BJ (cell line): Measurements from ENCODE around the gene CERS1. TPM values are rescaled to one million over a fixed set of nuclear protein-coding genes. Genes with fewer than 3 reads are reported as not detected.

Experiments
- CTCF ChIA-PET: fragments of 350-600 bp; formaldehyde crosslinking; extraction: SDS; loops from one replicate; lab custom pipeline; 2021; ENCODE audit warnings: antibody characterized with exemption, inconsistent platforms; lab: Yijun Ruan, JAX
- POLR2A ChIA-PET: fragments of 300-600 bp; sonication (Branson Sonifier 250); formaldehyde crosslinking; extraction: SDS; loops from one replicate; lab custom pipeline; 2021; ENCODE audit warnings: antibody characterized with exemption; lab: Charles Lee
- DNase-seq: peaks from one replicate; pipeline ENCODE4 v3.0.0-alpha.2; 2011; ENCODE audit warnings: low read depth
- H3K27me3 ChIP-seq: 2 replicates; pipeline ENCODE4 v1.6.0; 2011; ENCODE audit warnings: low read length; ENCODE audit not compliant: control insufficient read depth, insufficient read depth
- H3K36me3 ChIP-seq: 2 replicates; pipeline ENCODE4 v1.5.1; 2011; ENCODE audit warnings: low read length; ENCODE audit not compliant: control insufficient read depth, insufficient read depth
- H3K4me3 ChIP-seq: 2 replicates; pipeline ENCODE4 v1.5.1; 2011; ENCODE audit warnings: low read depth, mild to moderate bottlenecking, control low read depth, low read length
- CTCF ChIP-seq: IDR thresholded peaks from 2 replicates; pipeline ENCODE4 v1.5.1; 2011; ENCODE audit warnings: low read depth, mild to moderate bottlenecking, control low read depth, inconsistent platforms, low read length, moderate library complexity; ENCODE audit not compliant: insufficient read depth
- polyA plus RNA-seq: library from polyadenylated mRNA; depleted of rRNA; stranded (reverse); fragments of >200 nt; gene quantifications from 2 replicates; pipeline ENCODE4 v1.2.3, GENCODE V29; 2011

Gene CERS1
- polyA plus RNA-seq, 1 experiment = 0.83 TPM

GRCh38 chr19:18910801-18911436, 15.0 kb upstream of the CERS1 start:
- DNase-seq = no peak
- ChIA-PET POLR2A (no interaction called here), CTCF (interaction anchor here (1.0 kb wide), 1 partner anchor 76 kb away, joined by 4 read pairs; no protein-coding TSS in a partner anchor)
- H3K27me3 ChIP-seq = no peaks in the 10 kb centered on the region
- peaks cover 36% of the 10 kb centered on the region for H3K36me3 ChIP-seq
- TF ChIP-seq CTCF = no peak
- no peak overlapping the region for H3K4me3 ChIP-seq

DNA sequence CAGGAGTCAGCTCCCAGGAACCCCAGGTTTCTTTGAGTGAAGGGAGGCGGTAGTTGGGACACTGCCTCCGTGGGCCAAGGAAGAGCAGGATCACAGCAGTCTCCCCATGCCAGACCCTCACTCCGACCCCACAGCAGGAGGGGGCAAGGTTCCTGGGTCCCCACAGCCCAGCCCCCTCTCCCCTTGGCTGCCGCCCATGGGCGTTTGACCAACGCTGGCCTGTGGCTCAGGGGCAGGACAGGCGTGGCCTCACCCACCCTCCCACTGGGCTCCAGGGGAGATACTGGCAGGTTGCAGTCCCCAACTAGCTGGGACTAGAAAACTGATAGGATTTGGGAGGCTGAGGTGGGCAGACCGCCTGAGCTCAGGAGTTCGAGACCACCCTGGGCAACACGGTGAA, 14.1 kb upstream of the CERS1 start:
- ChIA-PET POLR2A (interaction anchor here (0.6 kb wide), 1 partner anchor 453 kb away, joined by 8 read pairs; no protein-coding TSS in a partner anchor), CTCF (interaction anchor here (1.0 kb wide), 1 partner anchor 77 kb away, joined by 4 read pairs; no protein-coding TSS in a partner anchor)
- TF ChIP-seq CTCF = no peak
- no peak overlapping the region for H3K4me3 ChIP-seq
- H3K36me3 ChIP-seq = peaks cover 35% of the 10 kb centered on the region
- no peaks in the 10 kb centered on the region for H3K27me3 ChIP-seq
- DNase-seq = no peak

DNA sequence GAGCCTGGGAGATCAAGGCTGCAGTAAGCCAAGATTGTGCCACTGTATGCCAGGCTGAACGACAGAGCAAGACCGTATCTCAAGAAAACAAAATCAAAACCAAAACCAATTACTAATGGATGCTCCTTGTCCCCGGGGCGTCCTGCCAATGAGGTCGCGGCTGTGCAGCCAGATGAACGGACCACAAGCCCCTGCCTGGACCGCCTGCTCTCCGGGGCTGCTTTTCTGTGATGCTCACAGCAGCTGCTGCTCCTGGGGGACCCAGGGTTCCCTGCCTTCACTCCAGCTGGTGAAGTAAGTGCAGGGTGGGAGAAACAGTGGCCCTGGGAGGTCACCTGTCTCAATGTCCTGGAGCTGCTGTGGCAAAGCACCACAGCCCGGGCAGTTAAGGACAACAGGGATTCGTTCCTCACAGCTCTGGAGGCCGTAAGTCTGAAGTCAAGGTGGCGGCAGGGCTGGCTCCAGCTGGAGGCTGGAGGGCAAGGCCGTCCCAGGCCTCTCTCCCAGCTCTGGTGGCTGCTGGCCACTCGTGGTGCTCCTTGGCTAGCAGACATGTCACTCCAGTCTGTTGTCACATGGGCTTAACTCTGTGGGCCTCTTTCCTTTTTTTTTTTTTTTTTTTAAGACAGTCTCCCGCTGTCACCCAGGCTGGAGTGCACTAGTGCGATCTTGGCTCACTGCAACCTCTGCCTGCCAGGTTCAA, 13.1 kb upstream of the CERS1 start:
- no peak for TF ChIP-seq CTCF
- no peak for DNase-seq
- H3K4me3 ChIP-seq = no peak overlapping the region
- H3K36me3 ChIP-seq = peaks cover 42% of the 10 kb centered on the region
- H3K27me3 ChIP-seq = no peaks in the 10 kb centered on the region
- POLR2A ChIA-PET = interaction anchor here (0.6 kb wide), 1 partner anchor 452 kb away, joined by 8 read pairs; no protein-coding TSS in a partner anchor
- CTCF ChIA-PET = no interaction called here

GRCh38 chr19:18906605-18907519, 10.9 kb upstream of the CERS1 start:
- Histone ChIP-seq H3K4me3 (no peak overlapping the region), H3K36me3 (peaks cover 46% of the 10 kb centered on the region), H3K27me3 (no peaks in the 10 kb centered on the region)
- no peak for DNase-seq
- no peak for TF ChIP-seq CTCF
- ChIA-PET POLR2A (no interaction called here), CTCF (no interaction called here)
